ENCODE measurements around the gene RBM28.
"Not testable (repeated sequence)": the region's sequence is repeated elsewhere in the genome, so short reads cannot be mapped to it uniquely, and the experiment has no call there.

The RBM28 gene

DNA sequence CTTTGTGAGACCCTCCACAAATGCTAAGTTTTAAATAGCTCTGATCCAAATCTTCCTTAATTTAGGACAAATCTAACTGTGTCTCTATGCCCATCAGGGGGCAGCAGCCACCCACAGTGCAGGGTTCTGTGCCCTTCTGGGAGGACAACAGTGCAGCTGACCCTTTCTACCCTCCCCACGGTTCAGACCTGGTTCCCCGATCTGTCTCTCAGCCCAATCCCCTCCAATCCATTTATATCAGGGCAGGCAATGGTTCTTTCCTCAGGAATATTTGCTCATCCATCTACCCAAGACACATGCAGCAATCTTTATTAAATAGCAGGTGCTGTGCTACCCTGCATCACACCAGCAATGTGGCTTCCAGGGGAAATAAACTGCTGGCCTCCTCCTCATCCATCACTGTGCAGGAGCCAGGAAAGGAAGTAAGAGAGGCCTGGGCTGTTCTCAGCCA lies 4.0 kb upstream of the RBM28 start:
- peak; percentile 53 for DNase-seq

DNA sequence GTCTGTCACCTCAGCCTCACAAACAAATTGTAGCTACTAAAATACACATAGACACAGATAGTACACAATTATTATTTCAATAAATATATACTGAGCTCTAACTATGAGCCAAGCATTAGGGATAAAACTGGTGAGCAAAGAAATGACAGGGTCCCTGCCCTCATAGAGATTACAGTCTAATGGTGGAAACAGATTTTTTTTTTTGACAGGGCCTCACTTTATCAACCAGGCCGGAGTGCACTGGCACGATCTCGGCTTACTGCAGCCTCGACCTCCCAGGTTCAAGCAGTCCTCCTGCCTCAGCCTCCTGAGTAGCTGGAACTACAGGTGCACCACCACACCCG lies 695 bp upstream of the RBM28 start:
- no peak for DNase-seq

DNA sequence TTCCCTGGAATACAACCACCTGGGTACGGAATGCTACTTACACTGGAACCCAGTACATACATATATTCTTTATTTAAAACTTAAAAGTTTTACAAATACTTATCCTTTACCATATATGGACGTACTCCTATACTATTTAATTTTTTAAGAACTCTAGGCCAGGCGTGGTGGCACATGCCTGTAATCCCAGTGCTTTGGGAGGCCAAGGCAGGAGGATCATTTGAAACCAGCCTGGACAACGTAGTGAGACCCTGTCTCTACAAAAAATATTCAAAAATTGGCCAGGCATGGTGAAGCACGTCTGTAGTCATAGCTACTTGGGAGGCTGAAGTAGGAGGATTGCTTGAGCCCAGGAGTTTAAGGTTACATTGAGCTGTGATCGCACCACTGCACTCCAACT lies 2.0 kb downstream of the RBM28 start:
- no peak for DNase-seq

DNA sequence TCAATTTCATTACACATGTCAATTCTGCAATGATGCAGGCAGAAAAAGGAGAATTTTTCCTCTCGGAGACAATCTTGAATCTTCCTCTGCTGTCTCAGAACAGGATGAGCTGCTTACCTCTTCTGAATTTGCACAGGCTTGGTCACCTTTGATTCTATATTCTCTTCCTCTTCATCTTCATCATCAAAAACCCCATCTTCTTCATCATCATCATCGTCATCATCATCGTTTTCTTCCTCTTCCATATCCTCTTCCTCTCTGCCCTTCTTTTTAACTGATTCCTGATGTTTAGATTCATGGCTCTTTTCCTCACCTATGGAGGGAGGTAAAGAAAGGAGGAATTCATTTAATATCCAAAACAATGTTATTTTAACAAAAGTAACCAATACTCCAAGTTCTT lies 8.0 kb downstream of the RBM28 start:
- DNase-seq = no peak

DNA sequence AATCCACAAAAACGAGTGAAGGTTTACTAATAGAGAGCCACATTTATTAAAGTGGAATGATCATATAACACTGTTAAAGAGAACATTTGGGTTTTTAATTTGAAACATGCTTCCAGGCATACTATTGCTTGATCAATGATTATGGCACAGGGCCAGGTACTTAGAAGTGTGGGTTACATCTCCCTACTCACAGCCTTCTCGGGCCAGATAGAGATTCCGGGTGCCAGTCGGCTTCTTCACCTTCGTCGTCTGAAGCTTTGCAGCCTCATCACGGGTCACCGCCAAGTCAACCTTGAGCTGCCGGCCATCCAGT lies 19.4 kb downstream of the RBM28 start:
- DNase-seq = no peak

DNA sequence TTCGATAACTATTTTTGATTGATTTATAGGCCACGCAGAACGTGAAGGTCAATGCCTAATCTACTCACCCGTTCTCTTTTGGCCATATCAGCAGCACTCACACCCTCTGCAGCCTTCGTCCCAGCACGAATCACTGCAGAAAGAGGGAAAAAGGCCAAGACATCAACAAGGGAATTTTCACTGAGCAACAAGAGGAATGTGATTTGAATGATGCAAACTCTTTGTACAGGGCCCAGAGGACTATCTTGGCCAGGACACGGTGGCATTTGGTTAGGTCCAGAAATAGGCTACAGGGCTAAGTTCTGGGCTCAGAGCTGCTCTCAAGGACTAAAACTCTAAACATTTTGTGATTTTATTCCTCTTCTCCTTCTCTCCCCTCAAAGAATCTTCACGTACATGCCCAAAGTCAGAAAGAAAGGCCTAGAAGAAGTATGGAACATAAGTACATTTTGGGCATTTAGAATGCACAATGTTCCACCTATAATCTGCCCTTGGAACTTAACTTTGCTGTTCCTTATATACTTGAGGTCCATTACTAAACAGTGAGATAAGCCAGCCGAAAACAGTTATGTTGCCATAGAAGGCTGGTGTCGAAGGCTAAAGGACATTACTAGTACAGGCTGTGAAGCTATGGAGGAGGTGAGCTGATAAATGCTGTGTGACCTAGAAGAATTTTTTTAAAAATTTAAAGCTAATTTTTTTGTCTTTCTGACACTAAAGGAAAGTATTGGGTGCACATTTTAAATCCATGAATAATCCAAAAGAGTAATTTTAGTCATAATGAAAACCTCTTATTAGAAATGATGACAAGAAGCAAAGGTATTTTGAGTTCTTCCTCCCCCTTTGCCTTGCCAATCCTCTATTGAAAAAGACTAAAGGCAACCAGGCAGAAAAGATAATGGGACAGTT lies 20.0 kb downstream of the RBM28 start:
- DNase-seq = no peak

DNA sequence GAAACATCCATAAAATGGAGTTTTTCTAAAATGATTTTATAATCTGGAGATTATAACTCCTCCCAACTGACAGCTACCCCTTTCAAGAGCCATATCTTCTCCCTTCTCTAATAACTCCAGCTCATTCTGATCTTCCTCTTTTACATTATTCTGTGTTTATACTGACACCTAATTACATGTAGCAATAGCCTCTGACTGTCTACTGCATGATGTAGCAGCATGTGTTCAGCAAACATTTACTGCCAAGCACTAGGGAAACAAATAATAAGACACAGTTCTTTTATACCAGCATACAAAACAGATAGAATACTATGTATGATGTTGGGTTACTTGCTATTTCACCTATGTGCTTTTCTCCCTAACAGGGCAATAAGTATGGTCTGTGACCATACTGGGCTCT lies 20.7 kb downstream of the RBM28 start:
- DNase-seq = no peak

DNA sequence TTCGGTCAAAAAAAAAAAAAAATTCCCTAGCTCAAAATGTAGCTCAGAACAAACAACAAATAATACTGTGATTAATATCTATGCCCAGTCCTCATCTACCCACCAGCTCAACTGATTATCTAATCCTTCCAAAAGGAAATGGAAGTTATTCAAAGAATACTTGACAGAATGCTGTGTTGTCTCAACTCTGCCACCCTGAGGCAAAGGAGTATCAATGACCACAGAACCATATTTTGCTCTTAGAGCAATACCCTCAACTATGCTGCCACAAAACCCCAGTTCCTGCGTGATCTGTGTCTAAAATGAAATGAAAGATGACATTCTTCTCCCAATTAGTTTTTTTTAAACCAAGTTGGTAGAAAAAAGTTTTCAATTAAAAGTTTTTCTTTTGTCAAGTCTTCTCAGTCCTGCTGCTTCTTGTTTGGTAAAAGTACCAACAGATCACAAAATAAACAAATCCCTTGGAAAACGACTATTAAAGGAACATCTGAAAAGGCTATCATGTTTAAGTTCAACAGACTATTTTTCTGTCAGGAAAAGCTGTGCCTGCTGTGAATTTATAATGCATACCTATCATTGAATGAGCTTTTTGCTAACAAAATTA lies 21.6 kb downstream of the RBM28 start:
- no peak for DNase-seq

DNA sequence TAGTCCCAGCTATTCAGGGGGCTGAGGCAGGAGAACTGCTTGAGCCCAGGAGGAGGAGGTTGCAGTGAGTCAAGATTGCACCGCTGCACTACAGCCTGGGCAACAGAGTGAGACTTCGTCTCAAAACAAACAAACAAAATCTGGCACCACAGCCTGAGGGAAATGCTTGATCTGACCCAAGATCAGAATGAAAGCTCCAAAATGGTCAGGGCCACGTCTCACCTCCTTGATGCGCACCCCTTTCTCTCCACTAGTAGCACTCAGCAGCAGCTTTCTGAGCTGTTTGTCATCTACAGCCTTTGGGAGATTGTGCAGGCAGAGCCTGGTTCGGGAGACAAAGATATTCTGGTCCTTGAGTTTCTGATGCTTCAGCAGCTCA lies 22.7 kb downstream of the RBM28 start:
- no peak for DNase-seq

DNA sequence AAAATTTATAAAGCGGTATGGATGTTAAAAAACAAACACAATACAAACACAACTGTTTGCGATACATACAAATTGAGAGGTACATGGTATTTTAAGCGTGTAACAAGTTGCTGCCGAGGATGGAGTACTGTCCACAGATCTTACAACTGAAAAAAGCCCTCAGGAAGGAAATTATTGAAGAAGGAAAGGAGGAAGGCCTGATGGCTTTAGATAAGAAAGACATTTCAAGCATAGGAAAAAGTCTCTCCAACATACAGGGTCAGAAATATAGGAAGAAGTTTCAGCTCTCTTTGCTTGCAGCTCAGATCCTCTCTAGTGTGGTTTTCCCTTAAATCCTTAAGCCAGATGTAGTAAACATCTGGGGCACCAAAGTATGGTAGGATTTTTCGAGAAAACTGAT lies 25.0 kb downstream of the RBM28 start:
- DNase-seq = no peak

DNA sequence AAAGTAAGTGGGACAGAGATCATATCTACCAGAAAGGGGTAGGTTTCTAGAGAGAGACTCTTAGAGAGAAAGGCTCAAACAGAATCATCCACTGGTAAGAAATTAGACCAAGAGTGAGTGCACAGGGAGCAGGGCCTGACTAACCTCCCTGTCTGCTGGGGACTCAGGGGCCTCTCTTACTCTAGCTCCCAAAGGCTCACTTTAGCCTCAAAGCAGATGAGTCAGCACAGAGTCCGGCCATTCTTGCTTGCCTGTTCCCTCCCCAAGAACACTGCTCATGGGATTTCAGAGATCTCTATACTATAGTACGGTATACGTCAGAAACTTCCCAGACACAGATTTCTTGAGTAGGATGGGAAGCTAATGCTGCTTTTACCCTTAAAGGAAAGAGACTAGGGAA lies 32.7 kb downstream of the RBM28 start:
- no peak for DNase-seq

DNA sequence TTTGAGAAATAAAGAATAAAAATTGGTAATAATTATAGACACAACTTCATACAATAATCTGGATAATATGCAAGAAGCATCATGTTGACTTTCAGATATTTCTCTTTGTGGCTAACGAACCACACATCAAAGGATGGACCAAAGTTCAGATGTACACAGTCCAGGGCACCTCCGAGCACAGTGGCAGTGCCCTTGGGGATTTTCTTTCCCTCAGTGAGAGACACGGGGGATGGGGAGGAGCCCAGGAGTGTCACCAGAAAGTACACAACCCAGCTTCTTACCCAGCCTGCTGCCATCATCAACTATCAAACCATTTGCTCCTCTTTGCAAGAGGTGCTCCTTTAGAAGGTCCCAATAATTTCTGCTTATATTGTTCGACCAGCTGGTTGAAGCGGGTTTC lies 33.2 kb downstream of the RBM28 start:
- DNase-seq = no peak

DNA sequence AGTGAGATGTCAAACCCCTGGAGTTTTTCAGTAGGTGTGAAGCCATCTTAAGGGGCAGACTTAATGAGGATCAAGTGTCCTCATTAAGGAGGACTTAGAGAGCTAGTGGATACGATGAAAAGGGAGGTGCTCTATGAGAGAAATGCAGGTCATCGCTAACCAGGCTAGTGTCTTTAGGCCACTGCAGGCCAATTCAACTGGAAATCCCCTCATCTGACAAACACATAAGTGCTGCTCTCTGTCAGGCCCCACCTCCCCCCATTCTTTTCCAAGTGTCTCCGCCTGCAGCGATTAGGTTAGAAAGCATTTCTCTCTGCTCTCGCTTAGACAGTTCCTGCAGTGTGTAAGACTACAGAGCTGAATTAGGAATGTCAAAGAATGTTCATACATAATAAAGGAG lies 33.7 kb downstream of the RBM28 start:
- no peak for DNase-seq

DNA sequence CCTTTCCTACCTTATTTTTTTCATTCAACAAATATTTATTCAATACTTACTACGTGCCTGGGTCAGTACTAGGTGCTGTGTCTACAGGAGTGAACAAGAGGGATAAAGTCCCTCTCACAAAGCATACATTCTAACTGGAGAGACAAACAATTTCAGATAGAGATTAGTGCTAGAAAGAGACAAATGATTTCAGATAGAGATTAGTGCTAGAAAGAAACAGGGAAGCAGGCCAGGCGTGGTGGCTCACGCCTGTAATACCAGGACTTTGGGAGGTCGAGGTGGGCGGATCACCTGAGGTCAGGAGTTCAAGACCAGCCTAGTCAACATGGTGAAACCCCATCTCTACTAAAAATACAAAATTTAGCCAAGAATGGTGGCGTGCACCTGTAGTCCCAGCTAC lies 34.6 kb downstream of the RBM28 start:
- DNase-seq = no peak

DNA sequence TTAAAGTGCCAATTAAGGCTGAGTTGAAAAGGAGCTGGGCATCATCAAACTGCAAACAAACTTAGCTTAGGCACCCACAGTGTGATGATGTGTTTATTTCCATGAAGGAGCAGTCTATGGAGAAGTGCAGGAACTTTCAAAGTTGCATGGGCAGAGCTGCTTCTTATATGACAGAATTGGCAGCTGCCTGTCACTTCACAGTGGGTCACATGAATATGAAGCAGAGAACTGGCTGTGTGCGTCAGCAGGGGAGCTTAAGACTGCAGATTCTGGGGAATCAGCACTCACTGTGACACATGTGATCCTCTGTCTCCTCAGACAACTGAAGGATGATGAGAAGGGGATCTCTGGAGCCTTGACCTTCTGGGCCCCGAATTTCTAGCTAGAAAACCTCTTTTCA lies 36.6 kb downstream of the RBM28 start:
- DNase-seq = no peak

DNA sequence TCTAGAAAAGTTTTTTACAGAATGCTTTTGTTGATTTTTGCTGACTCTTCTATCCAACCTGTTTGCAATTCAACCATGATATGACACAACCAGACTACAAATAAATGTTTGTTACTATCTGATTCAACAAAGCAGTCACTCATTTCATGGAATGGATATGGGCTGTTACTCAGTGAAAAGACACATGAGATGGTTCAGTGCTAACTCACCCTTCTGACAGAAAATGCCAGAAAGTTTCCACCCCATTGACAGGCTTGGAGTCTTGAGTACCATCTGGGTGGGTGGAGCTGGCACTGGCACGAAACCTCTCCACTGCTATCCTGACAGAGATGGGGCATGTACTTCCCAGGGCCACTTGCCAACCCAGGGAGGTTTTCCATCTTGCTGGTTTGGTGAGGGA lies 39.5 kb downstream of the RBM28 start:
- DNase-seq = no peak

DNA sequence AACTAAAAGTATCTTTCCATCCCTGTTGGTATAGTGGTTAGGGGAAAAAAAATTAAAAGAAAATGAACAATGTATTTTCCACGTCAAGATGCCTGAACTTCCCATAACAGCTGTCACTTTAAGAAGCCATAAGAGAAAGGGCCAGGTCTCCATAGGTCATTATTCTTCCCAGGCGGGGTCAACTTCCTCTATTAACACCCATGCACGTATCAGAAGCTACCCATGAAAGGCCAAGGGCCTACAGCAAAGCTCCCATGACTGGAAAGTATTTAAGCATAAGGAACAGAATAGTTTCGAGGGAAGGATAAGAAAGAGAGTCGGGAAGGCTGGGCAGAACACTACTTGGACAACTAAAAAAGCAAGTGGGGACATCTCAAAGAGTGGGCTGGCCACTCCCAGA lies 40.1 kb downstream of the RBM28 start:
- no peak for DNase-seq

DNA sequence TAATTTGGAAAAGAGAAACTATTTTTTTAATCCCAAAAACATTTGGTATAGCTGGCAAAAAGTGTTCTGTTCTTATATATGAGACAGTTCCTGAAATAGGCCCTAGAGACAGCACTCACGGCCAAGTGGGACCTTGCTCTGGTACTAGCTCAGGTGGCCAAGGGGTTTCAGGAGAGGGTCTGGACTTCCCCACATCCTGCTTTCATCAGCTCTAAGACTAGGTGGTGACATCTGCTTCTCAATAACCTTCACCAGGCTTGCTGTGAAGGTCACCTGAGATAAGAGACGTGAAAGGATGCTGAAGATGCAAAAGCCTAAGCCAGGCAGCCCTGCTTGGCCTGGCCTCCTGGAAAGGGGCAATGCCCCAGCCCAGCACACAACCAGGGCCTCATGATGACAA lies 40.6 kb downstream of the RBM28 start:
- no peak for DNase-seq

DNA sequence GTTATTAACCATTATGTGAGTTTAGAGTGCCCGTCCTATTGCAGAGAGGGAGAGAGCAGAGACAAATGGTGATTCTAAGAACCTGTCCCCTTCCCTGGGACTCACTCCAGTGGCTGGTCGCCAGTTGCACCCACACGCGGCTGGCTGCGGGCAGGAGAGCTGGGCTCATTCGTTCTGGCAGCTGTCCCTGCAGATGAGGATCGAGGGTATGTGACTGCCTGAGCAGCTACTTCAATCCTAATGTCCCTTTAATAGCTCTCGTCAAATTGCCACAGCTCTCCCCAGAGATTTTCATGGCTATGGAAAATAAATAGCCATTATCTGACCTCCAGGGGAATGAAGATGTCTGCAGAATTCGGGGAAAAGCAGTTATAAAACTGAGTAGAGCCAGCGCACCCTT lies 41.6 kb downstream of the RBM28 start:
- DNase-seq = no peak

DNA sequence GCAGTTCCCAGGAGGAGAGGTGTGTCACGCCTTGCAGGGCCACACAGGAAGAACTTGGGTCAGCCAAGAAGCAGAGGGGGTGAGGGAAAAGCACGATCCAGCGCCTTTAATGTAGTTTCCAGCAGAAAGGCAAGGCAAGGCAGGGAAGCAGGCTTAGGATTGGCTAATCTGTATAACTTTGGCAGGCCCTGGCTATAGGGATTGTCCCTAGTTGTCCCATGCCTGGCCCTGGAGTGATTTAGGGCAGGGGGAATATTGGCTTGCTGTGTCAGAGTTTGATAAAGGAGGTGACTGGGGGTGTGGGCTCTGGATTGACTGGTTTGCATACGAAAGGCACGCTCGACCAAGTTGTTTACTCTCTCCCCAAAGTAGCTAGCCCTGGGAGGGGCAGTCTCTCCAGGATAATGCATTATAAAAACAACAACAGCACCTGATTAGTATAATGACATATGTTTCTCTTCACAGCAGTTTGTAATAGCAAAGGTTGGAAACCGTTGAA lies 44.5 kb downstream of the RBM28 start:
- DNase-seq = no peak

DNA sequence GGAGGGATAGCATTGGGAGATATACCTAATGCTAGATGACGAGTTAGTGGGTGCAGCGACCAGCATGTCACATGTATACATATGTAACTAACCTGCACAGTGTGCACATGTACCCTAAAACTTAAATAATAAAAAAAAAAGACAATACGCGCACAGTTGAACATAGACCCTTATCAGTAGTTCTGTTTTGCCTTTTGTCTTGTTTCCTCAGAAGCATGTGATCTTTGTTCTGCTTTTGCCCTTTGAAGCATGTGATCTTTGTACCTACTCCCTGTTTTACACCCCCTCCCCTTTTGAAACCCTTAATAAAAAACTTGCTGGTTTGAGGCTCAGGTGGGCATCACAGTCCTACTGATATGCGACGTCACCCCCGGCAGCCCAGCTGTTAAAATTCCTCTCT lies 45.7 kb downstream of the RBM28 start:
- DNase-seq = not testable (repeated sequence)

DNA sequence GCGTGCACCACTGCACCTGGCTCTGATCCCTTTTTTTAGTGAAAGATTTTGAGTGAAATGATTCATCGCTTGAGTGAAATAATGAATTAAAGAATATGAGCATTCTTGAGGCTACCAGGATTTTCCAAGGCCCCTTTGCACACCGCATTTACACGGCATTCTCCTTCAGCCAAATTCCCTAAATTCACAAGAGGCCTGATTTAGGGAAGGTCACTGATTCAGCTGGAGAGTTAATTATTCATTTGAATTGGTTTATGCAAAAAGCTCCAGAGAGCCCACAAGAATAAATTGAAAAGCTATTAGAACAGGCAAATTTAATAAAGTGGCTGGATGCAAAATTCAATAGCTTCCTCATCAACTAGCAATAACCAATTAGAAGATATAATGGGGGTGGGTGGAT lies 56.2 kb downstream of the RBM28 start:
- DNase-seq = no peak

DNA sequence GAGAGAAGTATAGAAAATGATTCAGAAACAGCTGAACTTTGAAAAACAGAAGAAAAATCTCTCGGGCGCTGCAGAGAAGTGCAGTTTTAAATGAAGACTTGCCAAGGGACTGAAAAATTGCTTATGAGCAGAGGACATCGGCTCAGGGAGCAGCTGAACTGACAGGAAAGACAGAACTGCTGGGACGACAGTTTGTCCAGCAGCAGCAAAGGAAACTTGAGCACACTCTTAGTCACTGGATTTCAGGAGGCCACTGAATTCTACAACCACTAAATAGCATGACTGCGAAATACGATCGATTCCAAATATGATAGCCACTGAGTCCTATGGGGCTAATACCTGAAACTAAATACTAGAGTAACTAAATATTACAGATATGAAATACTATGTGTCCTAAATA lies 59.6 kb downstream of the RBM28 start:
- no peak for DNase-seq

DNA sequence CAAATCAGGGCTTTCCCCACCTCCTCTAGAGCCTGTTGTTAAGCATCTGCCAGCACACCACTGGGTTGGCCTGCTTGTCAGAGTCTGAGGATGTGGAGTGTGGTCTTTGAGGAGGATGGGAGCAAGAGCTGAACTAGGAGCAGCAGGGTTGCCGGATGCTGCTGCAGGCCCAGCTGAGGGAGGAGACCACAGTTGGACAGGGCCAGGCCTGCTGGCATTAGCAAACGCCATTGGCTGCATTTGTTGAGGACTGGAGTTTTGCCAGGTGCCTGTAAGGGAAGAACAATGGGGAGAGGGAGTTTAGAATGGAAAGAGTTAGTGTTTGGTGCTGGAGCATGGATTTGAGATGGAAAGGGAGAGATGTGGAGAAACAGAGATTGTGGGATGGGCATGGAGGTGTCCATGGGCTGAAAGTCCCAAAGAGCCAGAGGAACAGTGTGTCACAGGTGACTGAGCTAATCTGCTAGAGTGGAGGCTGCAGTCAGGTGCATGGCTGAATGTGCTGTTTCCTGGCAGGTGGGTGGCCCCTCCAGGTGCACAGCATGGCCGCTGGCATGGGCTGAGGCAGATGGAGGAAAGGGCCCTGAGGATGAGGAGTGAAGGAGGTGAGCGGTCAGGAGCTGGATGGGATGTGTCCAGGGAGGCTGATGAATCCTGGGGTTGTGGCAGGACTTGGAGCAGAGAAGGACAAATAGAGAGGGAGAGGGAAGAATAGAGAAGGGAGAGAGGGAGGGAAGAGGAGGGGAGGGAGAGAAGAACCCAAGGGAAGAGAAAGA lies 61.9 kb downstream of the RBM28 start:
- DNase-seq = no peak
